ENCODE measurements around the gene COL4A6. TPM values are rescaled to one million over a fixed set of nuclear protein-coding genes. Genes with fewer than 3 reads are reported as not detected.
A peak's percentile ranks its signal among the peaks of the same experiment; 100 is the strongest.

The COL4A6 gene
- total RNA-seq, 1 donor from 2014 or later, result 7.4 TPM

- ATAC-seq (ENCODE audit: poor library complexity), result no peak
- intact Hi-C loops (cut with DNase I), result no loop called here
- DNase-seq, result no peak
Observed at GRCh38 chrX:108245462-108245861, 192.8 kb downstream of the COL4A6 start.

- no peak for ATAC-seq (ENCODE audit: poor library complexity)
- no peak for DNase-seq
- intact Hi-C loops (cut with DNase I), result no loop called here
Observed at GRCh38 chrX:108235986-108236385, 202.2 kb downstream of the COL4A6 start.

GRCh38 chrX:108230574-108230973, 207.6 kb downstream of the COL4A6 start:
- intact Hi-C loops (cut with DNase I), result no loop called here
- ATAC-seq (ENCODE audit: poor library complexity), result no peak
- no peak for DNase-seq

- intact Hi-C loops (cut with DNase I), result no loop called here
- peak; percentile 56 for ATAC-seq (ENCODE audit: poor library complexity)
- no peak for DNase-seq
Observed at GRCh38 chrX:108224727-108225621, 213.2 kb downstream of the COL4A6 start.

- no peak for ATAC-seq (ENCODE audit: poor library complexity)
- intact Hi-C loops (cut with DNase I), result no loop called here
- no peak for DNase-seq
Observed at GRCh38 chrX:108224218-108224617, 214.0 kb downstream of the COL4A6 start.

GRCh38 chrX:108223585-108223984, 214.6 kb downstream of the COL4A6 start:
- DNase-seq (no peak), ATAC-seq (ENCODE audit: poor library complexity) (peak; percentile 38)
- intact Hi-C loops (cut with DNase I), result no loop called here

GRCh38 chrX:108221301-108221864, 216.8 kb downstream of the COL4A6 start:
- DNase-seq (no peak), ATAC-seq (ENCODE audit: poor library complexity) (no peak)
- intact Hi-C loops (cut with DNase I), result no loop called here

GRCh38 chrX:108219949-108220601, 218.1 kb downstream of the COL4A6 start:
- intact Hi-C loops (cut with DNase I), result no loop called here
- no peak for DNase-seq
- ATAC-seq (ENCODE audit: poor library complexity), result no peak

- ATAC-seq (ENCODE audit: poor library complexity) (peak; percentile 69), DNase-seq (peak; percentile 35)
- intact Hi-C loops (cut with DNase I), result no loop called here
Observed at GRCh38 chrX:108217876-108218275, 220.3 kb downstream of the COL4A6 start.

- ATAC-seq (ENCODE audit: poor library complexity) (peak; percentile 62), DNase-seq (no peak)
- intact Hi-C loops (cut with DNase I), result no loop called here
Observed at GRCh38 chrX:108216919-108217571, 221.2 kb downstream of the COL4A6 start.

GRCh38 chrX:108216405-108216804, 221.8 kb downstream of the COL4A6 start:
- intact Hi-C loops (cut with DNase I), result no loop called here
- ATAC-seq (ENCODE audit: poor library complexity) (no peak), DNase-seq (no peak)

- ATAC-seq (ENCODE audit: poor library complexity) (no peak), DNase-seq (no peak)
- intact Hi-C loops (cut with DNase I), result no loop called here
Observed at GRCh38 chrX:108211301-108211700, 226.9 kb downstream of the COL4A6 start.

GRCh38 chrX:108209006-108209554, 229.1 kb downstream of the COL4A6 start:
- ATAC-seq (ENCODE audit: poor library complexity) (no peak), DNase-seq (no peak)
- intact Hi-C loops (cut with DNase I), result no loop called here

GRCh38 chrX:108203540-108203939, 234.7 kb downstream of the COL4A6 start:
- ATAC-seq (ENCODE audit: poor library complexity) (no peak), DNase-seq (no peak)
- intact Hi-C loops (cut with DNase I), result no loop called here

GRCh38 chrX:108199691-108200090, 238.5 kb downstream of the COL4A6 start:
- ATAC-seq (ENCODE audit: poor library complexity), result no peak
- intact Hi-C loops (cut with DNase I), result no loop called here
- DNase-seq, result no peak

GRCh38 chrX:108199041-108199440, 239.2 kb downstream of the COL4A6 start:
- DNase-seq (no peak), ATAC-seq (ENCODE audit: poor library complexity) (no peak)
- intact Hi-C loops (cut with DNase I), result no loop called here

- DNase-seq (no peak), ATAC-seq (ENCODE audit: poor library complexity) (no peak)
- intact Hi-C loops (cut with DNase I), result no loop called here
Observed at GRCh38 chrX:108198420-108198819, 239.8 kb downstream of the COL4A6 start.

GRCh38 chrX:108186811-108187210, 251.4 kb downstream of the COL4A6 start:
- DNase-seq, result no peak
- intact Hi-C loops (cut with DNase I), result no loop called here
- ATAC-seq (ENCODE audit: poor library complexity), result no peak

- intact Hi-C loops (cut with DNase I), result no loop called here
- no peak for ATAC-seq (ENCODE audit: poor library complexity)
- DNase-seq, result no peak
Observed at GRCh38 chrX:108178143-108178498, 260.1 kb downstream of the COL4A6 start.

All from Right ventricle myocardium superior (tissue), 1 donor.